Body of pancreas (tissue), 4 donors: ENCODE measurements around the gene MYO15A.

ENCODE experiments used
- POLR2A ChIP-seq, 3 donors: fragments of 450-650 bp; IDR thresholded peaks; one replicate each; pipeline ENCODE4 v1.6.1; 2016; ENCODE audit warnings: antibody characterized with exemption in 3 of 3, mild to moderate bottlenecking in 2 of 3
- TF ChIP-seq, protein P1 (sequence below), 7 experiments: fragments of 450-650 bp in 4 of 7; fragments of 200-600 bp in 3 of 7; sonication (generic) in 3 of 7; IDR thresholded peaks; one replicate each; pipeline ENCODE4 v1.5.1; 2016 to 2019; ENCODE audit warnings: antibody characterized with exemption in 7 of 7

DNA sequence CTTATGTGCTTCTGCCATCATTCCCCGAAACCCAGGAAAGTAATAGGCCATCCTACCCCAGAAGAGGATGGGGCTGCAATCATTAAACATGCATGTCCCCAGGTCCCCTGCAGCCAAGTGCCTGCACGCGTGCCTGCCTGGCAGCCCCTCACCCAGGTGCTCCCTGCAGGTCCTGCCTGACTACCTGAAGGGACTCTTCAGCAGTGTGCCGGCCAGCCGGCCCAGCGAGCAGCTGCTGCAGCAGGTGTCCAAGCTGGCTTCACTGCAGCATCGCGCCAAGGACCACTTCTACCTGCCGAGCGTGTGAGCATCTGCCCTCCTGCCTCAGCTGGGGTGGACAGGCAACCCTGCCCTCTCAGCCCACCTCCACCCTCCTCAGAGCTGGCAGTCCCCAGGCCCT, 58.9 kb downstream of the MYO15A start:
- TF ChIP-seq, protein P1, sequence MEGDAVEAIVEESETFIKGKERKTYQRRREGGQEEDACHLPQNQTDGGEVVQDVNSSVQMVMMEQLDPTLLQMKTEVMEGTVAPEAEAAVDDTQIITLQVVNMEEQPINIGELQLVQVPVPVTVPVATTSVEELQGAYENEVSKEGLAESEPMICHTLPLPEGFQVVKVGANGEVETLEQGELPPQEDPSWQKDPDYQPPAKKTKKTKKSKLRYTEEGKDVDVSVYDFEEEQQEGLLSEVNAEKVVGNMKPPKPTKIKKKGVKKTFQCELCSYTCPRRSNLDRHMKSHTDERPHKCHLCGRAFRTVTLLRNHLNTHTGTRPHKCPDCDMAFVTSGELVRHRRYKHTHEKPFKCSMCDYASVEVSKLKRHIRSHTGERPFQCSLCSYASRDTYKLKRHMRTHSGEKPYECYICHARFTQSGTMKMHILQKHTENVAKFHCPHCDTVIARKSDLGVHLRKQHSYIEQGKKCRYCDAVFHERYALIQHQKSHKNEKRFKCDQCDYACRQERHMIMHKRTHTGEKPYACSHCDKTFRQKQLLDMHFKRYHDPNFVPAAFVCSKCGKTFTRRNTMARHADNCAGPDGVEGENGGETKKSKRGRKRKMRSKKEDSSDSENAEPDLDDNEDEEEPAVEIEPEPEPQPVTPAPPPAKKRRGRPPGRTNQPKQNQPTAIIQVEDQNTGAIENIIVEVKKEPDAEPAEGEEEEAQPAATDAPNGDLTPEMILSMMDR (IDR thresholded peaks at IDR 0.05), result no peak
- TF ChIP-seq POLR2A (IDR thresholded peaks at IDR 0.05), result no peak
